Hepatocyte (in vitro differentiated cells): ENCODE results near the gene S1PR3. TPM values are rescaled to one million over a fixed set of nuclear protein-coding genes. Genes with fewer than 3 reads are reported as not detected.

ENCODE experiments used
- DNase-seq: peaks from one replicate; pipeline ENCODE4 v3.0.0-alpha.2; 2016; ENCODE audit warnings: low spot score
- H2AFZ ChIP-seq: fragments of 200-600 bp; sonication (generic); 2 replicates; pipeline ENCODE4 v1.6.0; 2016; ENCODE audit warnings: antibody characterized with exemption, mild to moderate bottlenecking
- H3K27ac ChIP-seq: fragments of 200-600 bp; sonication (generic); 2 replicates; pipeline ENCODE4 v1.5.1; 2016; ENCODE audit warnings: mild to moderate bottlenecking
- H3K27me3 ChIP-seq: fragments of 200-600 bp; sonication (generic); 2 replicates; pipeline ENCODE4 v1.6.1; 2016
- H3K36me3 ChIP-seq: fragments of 200-600 bp; sonication (generic); replicated peaks from 2 replicates; pipeline ENCODE4 v1.5.1; 2016; ENCODE audit warnings: low read depth; ENCODE audit not compliant: insufficient read depth
- H3K4me1 ChIP-seq: fragments of 200-600 bp; sonication (generic); 2 replicates; pipeline ENCODE4 v1.5.1; 2016; ENCODE audit warnings: mild to moderate bottlenecking, moderate library complexity; ENCODE audit not compliant: insufficient read depth
- H3K4me2 ChIP-seq: fragments of 200-600 bp; sonication (generic); 2 replicates; pipeline ENCODE4 v1.6.0; 2016
- H3K4me3 ChIP-seq: fragments of 200-600 bp; sonication (generic); 2 replicates; pipeline ENCODE4 v1.5.1; 2016; ENCODE audit warnings: mild to moderate bottlenecking
- H3K79me2 ChIP-seq: fragments of 200-600 bp; sonication (generic); 2 replicates; pipeline ENCODE4 v1.6.0; 2017; ENCODE audit warnings: mild to moderate bottlenecking
- H3K9me2 ChIP-seq: fragments of 200-600 bp; sonication (generic); replicated peaks from 2 replicates; pipeline ENCODE4 v1.6.0; 2017; ENCODE audit warnings: mild to moderate bottlenecking; ENCODE audit not compliant: insufficient read depth
- H3K9me3 ChIP-seq: fragments of 200-600 bp; sonication (generic); 2 replicates; pipeline ENCODE4 v1.5.1; 2016; ENCODE audit warnings: low read depth, mild to moderate bottlenecking
- H4K20me1 ChIP-seq: fragments of 200-600 bp; sonication (generic); 2 replicates; pipeline ENCODE4 v1.6.0; 2016; ENCODE audit warnings: mild to moderate bottlenecking; ENCODE audit not compliant: insufficient read depth, poor library complexity, severe bottlenecking
- EZH2 ChIP-seq: fragments of 200-600 bp; sonication (generic); IDR thresholded peaks from 2 replicates; pipeline ENCODE4 v1.6.1; 2016; ENCODE audit warnings: antibody characterized with exemption, mild to moderate bottlenecking, borderline replicate concordance
- EZH2phosphoT487 ChIP-seq: fragments of 200-600 bp; sonication (generic); IDR thresholded peaks from one replicate; pipeline ENCODE4 v1.6.1; 2018; ENCODE audit warnings: antibody characterized with exemption, mild to moderate bottlenecking, low read depth, moderate library complexity; ENCODE audit not compliant: unreplicated experiment, severe bottlenecking
- WGBS: methylation state at CpG from one replicate; pipeline ENCODE4 v1.1.6; 2016; ENCODE audit warnings: low lambda C conversion rate; ENCODE audit errors: missing lambda C conversion rate; 5-methylcytosine and 5-hydroxymethylcytosine counted together
- polyA plus RNA-seq: library from polyadenylated mRNA; unstranded; fragments of >200 nt; fragmentation: Nextera tagmentation; extraction: Ambion mirVana; gene quantifications from 2 replicates; pipeline ENCODE4 v1.2.1, GENCODE V29; 2016
- total RNA-seq: library from RNA; depleted of rRNA; stranded (reverse); fragments of >200 nt; gene quantifications from 2 replicates; pipeline ENCODE4 v1.2.3, GENCODE V29; 2014
- TF ChIP-seq, protein P1 (sequence below): fragments of 200-600 bp; sonication (generic); IDR thresholded peaks from 2 replicates; pipeline ENCODE4 v1.5.1; 2016; ENCODE audit warnings: antibody characterized with exemption, mild to moderate bottlenecking; ENCODE audit not compliant: poor library complexity

S1PR3 gene
- total and polyA plus RNA-seq, 2 experiments from 2014 or later = 21.4 to 46.1 TPM

DNA sequence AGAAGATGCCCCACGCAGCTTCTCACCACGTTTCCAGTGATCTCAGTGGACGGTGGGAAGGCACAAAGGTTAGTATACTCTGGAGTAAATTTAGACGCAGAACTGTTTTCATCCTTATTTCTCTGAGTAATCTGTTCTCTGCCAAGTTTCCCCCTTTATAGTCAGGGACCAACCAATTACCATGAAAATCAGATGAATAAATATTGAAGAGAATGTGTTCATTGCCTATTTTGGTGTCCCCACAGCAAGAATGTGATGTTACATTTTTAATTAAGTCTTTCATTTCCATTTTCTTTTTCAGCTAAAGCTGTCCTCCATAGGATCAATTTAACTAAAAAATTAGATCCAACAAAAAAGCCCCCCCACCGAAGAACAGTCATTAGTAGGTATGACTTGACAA, 41.4 kb downstream of the S1PR3 start:
- no peaks in the 10 kb centered on the region for H3K9me2 ChIP-seq
- no peaks in the 10 kb centered on the region for H4K20me1 ChIP-seq
- TF ChIP-seq EZH2 = no peak
- TF ChIP-seq, protein P1, sequence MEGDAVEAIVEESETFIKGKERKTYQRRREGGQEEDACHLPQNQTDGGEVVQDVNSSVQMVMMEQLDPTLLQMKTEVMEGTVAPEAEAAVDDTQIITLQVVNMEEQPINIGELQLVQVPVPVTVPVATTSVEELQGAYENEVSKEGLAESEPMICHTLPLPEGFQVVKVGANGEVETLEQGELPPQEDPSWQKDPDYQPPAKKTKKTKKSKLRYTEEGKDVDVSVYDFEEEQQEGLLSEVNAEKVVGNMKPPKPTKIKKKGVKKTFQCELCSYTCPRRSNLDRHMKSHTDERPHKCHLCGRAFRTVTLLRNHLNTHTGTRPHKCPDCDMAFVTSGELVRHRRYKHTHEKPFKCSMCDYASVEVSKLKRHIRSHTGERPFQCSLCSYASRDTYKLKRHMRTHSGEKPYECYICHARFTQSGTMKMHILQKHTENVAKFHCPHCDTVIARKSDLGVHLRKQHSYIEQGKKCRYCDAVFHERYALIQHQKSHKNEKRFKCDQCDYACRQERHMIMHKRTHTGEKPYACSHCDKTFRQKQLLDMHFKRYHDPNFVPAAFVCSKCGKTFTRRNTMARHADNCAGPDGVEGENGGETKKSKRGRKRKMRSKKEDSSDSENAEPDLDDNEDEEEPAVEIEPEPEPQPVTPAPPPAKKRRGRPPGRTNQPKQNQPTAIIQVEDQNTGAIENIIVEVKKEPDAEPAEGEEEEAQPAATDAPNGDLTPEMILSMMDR = no peak
- no peak for TF ChIP-seq EZH2phosphoT487
- WGBS = 90% methylated on average over 5 of the region's 5 CpGs
- H3K27me3 ChIP-seq = no peaks in the 10 kb centered on the region
- H3K9me3 ChIP-seq = no peaks in the 10 kb centered on the region
- DNase-seq = no peak
- no peak overlapping the region for H2AFZ ChIP-seq
- no peak overlapping the region for H3K27ac ChIP-seq
- H3K79me2 ChIP-seq = no peaks in the 10 kb centered on the region
- no peak overlapping the region for H3K4me2 ChIP-seq
- H3K4me1 ChIP-seq = peaks cover 14% of the 10 kb centered on the region
- H3K4me3 ChIP-seq = no peak overlapping the region
- no peaks in the 10 kb centered on the region for H3K36me3 ChIP-seq

DNA sequence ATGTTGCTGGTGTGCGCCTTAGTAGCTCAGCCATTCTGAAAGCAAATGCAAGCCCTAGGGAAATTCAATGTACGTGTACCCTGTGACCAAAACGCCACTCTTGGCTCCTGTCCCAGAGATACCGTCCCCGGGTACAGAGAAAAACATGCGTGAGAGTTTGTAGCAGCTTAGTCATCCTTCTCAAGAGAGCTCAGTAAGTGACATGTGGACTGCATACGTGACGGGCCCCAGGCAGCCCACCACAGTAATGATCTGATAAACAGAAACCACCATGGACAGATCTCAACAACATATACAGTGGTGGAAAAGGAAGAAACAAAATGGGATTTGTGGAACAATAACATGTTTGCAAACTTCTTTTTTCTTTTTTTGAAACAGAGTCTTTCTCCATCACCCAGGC, 45.1 kb downstream of the S1PR3 start:
- Histone ChIP-seq H4K20me1 (no peaks in the 10 kb centered on the region), H3K79me2 (no peaks in the 10 kb centered on the region), H3K4me3 (no peak overlapping the region), H3K27ac (no peak overlapping the region), H3K36me3 (no peaks in the 10 kb centered on the region), H3K9me3 (no peaks in the 10 kb centered on the region), H3K27me3 (no peaks in the 10 kb centered on the region), H3K4me1 (peaks cover 14% of the 10 kb centered on the region), H3K9me2 (no peaks in the 10 kb centered on the region), H3K4me2 (no peak overlapping the region), H2AFZ (no peak overlapping the region)
- WGBS = 68% methylated on average over 8 of the region's 8 CpGs
- DNase-seq = no peak
- no peak for TF ChIP-seq EZH2
- no peak for TF ChIP-seq EZH2phosphoT487
- TF ChIP-seq, protein P1 = no peak

DNA sequence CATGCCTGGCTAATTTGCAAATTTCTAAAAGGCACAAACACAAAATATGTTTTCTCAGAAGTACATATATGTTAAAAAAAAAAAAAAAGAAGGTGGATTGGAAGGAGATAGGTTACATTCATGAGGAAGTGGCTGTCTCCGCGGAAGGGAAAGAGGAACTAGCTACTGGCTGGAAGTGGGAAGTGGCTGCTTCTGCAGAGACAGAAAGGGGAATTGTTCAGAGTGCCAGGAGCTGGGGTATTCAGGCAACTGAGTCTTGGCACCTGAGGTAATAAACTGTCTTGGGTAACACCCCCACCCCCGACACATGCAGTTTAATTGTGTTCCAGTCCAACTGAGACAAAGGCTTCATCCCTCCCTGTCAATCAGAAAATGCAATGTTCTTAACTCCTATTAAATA, 45.6 kb downstream of the S1PR3 start:
- H2AFZ ChIP-seq = no peak overlapping the region
- no peaks in the 10 kb centered on the region for H3K36me3 ChIP-seq
- DNase-seq = no peak
- H4K20me1 ChIP-seq = no peaks in the 10 kb centered on the region
- H3K9me2 ChIP-seq = no peaks in the 10 kb centered on the region
- peak overlapping the region; percentile 34 for H3K27ac ChIP-seq
- peaks cover 14% of the 10 kb centered on the region for H3K4me1 ChIP-seq
- TF ChIP-seq EZH2phosphoT487 (no peak), EZH2 (no peak)
- TF ChIP-seq, protein P1 = no peak
- no peaks in the 10 kb centered on the region for H3K79me2 ChIP-seq
- H3K4me3 ChIP-seq = no peak overlapping the region
- WGBS = 88% methylated on average over 3 of the region's 3 CpGs
- H3K27me3 ChIP-seq = no peaks in the 10 kb centered on the region
- H3K9me3 ChIP-seq = no peaks in the 10 kb centered on the region
- no peak overlapping the region for H3K4me2 ChIP-seq

DNA sequence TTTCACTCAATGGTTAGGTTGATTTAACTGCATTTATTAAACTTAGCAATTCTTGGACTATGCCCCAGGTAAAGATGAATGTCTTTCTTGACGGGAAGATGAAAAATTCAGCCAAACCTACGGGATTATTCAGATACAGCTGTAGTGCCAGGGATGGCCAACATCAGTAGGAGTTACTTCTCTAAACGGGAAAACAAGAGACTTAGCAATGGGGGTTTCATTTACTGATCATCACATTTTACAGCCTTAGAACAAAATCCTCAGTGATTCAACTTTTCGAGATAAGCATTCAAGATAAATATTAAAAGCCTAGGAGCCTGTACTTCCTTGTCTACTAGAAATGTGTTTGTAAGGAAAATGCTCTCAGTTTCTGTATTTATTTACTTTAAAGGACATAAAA, 46.1 kb downstream of the S1PR3 start:
- Histone ChIP-seq H3K27me3 (no peaks in the 10 kb centered on the region), H3K9me2 (no peaks in the 10 kb centered on the region), H2AFZ (no peak overlapping the region), H3K4me3 (no peak overlapping the region), H3K36me3 (no peaks in the 10 kb centered on the region), H4K20me1 (no peaks in the 10 kb centered on the region), H3K27ac (peak overlapping the region; percentile 57), H3K4me1 (peaks cover 14% of the 10 kb centered on the region), H3K4me2 (no peak overlapping the region), H3K79me2 (no peaks in the 10 kb centered on the region), H3K9me3 (no peaks in the 10 kb centered on the region)
- TF ChIP-seq EZH2 (no peak), EZH2phosphoT487 (no peak)
- TF ChIP-seq, protein P1 = no peak
- DNase-seq = no peak
- WGBS = 26% methylated on average over 4 of the region's 4 CpGs
